ENCODE measurements around the gene ELL2.

The ELL2 gene

DNA sequence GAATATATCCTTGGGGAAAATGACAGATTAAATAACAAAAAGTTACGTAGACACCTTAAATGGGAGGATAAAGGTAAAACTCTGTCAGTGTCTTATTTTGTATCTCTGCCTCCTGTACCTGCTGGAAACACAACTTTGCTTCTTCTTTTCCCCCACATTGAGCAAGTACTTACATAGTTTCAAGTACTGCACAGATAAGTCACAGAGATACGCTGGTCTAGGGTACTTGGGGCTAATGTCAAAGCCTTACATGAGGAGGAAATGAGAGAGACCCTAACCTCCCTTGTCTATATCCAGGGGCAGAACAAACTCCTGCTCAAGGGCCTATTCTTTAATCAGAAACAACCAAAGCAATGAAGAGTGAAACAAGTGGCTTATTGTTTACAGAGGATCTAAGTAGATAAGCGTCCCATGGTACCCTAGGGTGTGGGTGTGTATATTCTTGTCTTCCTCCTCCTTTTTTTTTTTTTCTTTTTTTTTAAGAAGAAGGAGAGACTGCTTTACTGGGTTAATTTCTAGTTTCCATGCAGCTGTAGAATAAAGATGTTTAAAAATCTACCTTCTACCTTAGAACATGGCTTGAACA, 43.1 kb downstream of the ELL2 start:
- TF ChIP-seq CTCF (IDR thresholded peaks at IDR 0.05; ENCODE audit: control insufficient read depth, insufficient read depth, low read depth, low read length, missing control alignments) = no peak
- no peak for DNase-seq (ENCODE audit: low read depth)

DNA sequence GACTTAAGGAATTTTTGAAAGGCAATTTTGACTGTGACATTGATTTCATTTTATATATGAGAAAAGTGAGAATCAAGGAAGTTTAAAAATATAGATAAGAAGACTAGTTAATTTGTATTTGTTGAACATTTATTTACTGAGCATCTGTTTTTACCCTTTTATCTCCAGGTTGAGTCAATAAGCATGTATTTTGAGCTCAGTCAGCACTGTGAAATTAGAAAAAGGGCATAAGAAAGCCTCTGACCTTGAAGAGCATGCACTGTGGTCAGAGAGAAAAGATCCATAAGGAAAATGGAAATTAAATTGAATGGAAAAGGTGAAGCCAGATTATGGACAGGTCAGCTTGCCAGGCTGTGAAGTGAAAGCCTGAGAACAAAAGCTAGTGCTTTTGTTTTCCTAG, 44.4 kb downstream of the ELL2 start:
- H3K4me3 ChIP-seq (ENCODE audit: control insufficient read depth, low read depth, low read length) = no peak overlapping the region
- TF ChIP-seq CTCF (IDR thresholded peaks at IDR 0.05; ENCODE audit: control insufficient read depth, insufficient read depth, low read depth, low read length, missing control alignments) = no peak
- no peak for DNase-seq (ENCODE audit: low read depth)

More for the DNA sequence above, 43.1 kb downstream of the ELL2 start:
- no peak overlapping the region for H3K4me3 ChIP-seq (ENCODE audit: control insufficient read depth, low read depth, low read length)

- no peak for TF ChIP-seq CTCF (IDR thresholded peaks at IDR 0.05; ENCODE audit: control insufficient read depth, insufficient read depth, low read depth, low read length, missing control alignments)
- no peak for DNase-seq (ENCODE audit: low read depth)
- no peak overlapping the region for H3K4me3 ChIP-seq (ENCODE audit: control insufficient read depth, low read depth, low read length)
Observed at GRCh38 chr5:95916687-95917085, 45.0 kb downstream of the ELL2 start.

- no peak for DNase-seq (ENCODE audit: low read depth)
- TF ChIP-seq CTCF (IDR thresholded peaks at IDR 0.05; ENCODE audit: control insufficient read depth, insufficient read depth, low read depth, low read length, missing control alignments) = no peak
Observed at GRCh38 chr5:95915999-95916686, 45.5 kb downstream of the ELL2 start.

DNA sequence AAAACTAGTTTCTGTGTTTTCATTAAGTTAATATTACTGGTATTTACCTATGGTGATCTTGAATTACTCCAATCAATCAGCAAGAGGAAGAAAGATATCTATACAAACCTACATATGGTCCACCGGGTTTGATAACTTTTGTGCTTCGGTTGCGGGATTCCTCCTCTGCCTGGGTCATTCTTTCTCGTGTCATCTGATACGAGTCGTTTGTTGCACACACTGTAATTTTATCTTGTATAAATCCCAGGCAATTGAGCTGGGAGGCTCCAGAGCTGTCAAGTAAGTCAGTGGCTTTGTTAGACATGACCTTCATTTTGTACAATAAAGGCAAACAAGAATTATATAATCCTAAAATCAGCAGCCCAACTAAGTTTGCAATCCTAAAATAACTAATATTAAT, 48.0 kb downstream of the ELL2 start:
- no peak for TF ChIP-seq CTCF (IDR thresholded peaks at IDR 0.05; ENCODE audit: control insufficient read depth, insufficient read depth, low read depth, low read length, missing control alignments)
- no peak for DNase-seq (ENCODE audit: low read depth)
- H3K4me3 ChIP-seq (ENCODE audit: control insufficient read depth, low read depth, low read length) = no peak overlapping the region

More at GRCh38 chr5:95915999-95916686, 45.5 kb downstream of the ELL2 start:
- no peak overlapping the region for H3K4me3 ChIP-seq (ENCODE audit: control insufficient read depth, low read depth, low read length)

- no peak for DNase-seq (ENCODE audit: low read depth)
- TF ChIP-seq CTCF (IDR thresholded peaks at IDR 0.05; ENCODE audit: control insufficient read depth, insufficient read depth, low read depth, low read length, missing control alignments) = no peak
- H3K4me3 ChIP-seq (ENCODE audit: control insufficient read depth, low read depth, low read length) = no peak overlapping the region
Observed at GRCh38 chr5:95912029-95912428, 49.6 kb downstream of the ELL2 start.

Data from AG09309 (cell line).